ENCODE results near the gene MYO5C. TPM values are rescaled to one million over a fixed set of nuclear protein-coding genes. Genes with fewer than 3 reads are reported as not detected.

MYO5C gene
- total and polyA plus RNA-seq, 2 of the 8 experiments (the other 6 are each of a cell fraction or from before 2014, with no cell fraction given) = 8.2 to 26.7 TPM

DNA sequence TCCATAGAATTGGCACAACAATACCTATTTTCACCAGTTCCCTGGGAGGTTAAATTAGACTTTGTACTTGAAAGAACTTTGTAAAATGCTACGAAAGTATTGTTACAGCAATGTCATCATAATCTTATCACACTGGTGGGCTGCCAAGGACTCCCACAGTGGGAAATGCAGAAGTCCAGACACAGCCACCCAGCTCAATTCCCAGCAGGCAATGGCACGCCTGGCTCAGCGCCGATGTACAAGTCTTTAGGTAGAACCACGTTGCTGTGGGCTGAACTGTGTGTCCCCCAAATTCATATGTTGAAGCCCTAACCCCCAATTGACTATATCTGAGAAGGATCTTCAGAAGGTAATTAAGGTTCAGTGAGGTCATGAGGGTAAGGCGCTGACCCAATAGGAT is 12.3 kb downstream of the MYO5C start (continued):
- TF ChIP-seq, protein P1, sequence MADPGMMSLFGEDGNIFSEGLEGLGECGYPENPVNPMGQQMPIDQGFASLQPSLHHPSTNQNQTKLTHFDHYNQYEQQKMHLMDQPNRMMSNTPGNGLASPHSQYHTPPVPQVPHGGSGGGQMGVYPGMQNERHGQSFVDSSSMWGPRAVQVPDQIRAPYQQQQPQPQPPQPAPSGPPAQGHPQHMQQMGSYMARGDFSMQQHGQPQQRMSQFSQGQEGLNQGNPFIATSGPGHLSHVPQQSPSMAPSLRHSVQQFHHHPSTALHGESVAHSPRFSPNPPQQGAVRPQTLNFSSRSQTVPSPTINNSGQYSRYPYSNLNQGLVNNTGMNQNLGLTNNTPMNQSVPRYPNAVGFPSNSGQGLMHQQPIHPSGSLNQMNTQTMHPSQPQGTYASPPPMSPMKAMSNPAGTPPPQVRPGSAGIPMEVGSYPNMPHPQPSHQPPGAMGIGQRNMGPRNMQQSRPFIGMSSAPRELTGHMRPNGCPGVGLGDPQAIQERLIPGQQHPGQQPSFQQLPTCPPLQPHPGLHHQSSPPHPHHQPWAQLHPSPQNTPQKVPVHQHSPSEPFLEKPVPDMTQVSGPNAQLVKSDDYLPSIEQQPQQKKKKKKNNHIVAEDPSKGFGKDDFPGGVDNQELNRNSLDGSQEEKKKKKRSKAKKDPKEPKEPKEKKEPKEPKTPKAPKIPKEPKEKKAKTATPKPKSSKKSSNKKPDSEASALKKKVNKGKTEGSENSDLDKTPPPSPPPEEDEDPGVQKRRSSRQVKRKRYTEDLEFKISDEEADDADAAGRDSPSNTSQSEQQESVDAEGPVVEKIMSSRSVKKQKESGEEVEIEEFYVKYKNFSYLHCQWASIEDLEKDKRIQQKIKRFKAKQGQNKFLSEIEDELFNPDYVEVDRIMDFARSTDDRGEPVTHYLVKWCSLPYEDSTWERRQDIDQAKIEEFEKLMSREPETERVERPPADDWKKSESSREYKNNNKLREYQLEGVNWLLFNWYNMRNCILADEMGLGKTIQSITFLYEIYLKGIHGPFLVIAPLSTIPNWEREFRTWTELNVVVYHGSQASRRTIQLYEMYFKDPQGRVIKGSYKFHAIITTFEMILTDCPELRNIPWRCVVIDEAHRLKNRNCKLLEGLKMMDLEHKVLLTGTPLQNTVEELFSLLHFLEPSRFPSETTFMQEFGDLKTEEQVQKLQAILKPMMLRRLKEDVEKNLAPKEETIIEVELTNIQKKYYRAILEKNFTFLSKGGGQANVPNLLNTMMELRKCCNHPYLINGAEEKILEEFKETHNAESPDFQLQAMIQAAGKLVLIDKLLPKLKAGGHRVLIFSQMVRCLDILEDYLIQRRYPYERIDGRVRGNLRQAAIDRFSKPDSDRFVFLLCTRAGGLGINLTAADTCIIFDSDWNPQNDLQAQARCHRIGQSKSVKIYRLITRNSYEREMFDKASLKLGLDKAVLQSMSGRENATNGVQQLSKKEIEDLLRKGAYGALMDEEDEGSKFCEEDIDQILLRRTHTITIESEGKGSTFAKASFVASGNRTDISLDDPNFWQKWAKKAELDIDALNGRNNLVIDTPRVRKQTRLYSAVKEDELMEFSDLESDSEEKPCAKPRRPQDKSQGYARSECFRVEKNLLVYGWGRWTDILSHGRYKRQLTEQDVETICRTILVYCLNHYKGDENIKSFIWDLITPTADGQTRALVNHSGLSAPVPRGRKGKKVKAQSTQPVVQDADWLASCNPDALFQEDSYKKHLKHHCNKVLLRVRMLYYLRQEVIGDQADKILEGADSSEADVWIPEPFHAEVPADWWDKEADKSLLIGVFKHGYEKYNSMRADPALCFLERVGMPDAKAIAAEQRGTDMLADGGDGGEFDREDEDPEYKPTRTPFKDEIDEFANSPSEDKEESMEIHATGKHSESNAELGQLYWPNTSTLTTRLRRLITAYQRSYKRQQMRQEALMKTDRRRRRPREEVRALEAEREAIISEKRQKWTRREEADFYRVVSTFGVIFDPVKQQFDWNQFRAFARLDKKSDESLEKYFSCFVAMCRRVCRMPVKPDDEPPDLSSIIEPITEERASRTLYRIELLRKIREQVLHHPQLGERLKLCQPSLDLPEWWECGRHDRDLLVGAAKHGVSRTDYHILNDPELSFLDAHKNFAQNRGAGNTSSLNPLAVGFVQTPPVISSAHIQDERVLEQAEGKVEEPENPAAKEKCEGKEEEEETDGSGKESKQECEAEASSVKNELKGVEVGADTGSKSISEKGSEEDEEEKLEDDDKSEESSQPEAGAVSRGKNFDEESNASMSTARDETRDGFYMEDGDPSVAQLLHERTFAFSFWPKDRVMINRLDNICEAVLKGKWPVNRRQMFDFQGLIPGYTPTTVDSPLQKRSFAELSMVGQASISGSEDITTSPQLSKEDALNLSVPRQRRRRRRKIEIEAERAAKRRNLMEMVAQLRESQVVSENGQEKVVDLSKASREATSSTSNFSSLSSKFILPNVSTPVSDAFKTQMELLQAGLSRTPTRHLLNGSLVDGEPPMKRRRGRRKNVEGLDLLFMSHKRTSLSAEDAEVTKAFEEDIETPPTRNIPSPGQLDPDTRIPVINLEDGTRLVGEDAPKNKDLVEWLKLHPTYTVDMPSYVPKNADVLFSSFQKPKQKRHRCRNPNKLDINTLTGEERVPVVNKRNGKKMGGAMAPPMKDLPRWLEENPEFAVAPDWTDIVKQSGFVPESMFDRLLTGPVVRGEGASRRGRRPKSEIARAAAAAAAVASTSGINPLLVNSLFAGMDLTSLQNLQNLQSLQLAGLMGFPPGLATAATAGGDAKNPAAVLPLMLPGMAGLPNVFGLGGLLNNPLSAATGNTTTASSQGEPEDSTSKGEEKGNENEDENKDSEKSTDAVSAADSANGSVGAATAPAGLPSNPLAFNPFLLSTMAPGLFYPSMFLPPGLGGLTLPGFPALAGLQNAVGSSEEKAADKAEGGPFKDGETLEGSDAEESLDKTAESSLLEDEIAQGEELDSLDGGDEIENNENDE (IDR thresholded peaks at IDR 0.05; ENCODE audit: insufficient replicate concordance, low read length) = no peak
- TF ChIP-seq SIN3A (conservative IDR thresholded peaks at IDR 0.05 in 1 of 2, IDR thresholded peaks at IDR 0.05 in 1 of 2; ENCODE audit: low read depth in 1 of 2, low read length in 2 of 2) (no peak), CHD1 (IDR thresholded peaks at IDR 0.05; ENCODE audit: low read depth, low read length) (no peak), SUZ12 (IDR thresholded peaks at IDR 0.05; ENCODE audit: low read length) (no peak), CHD2 (IDR thresholded peaks at IDR 0.05; ENCODE audit: low read length) (no peak), ZNF274 (IDR thresholded peaks at IDR 0.05; ENCODE audit: borderline replicate concordance, extremely low read depth, low read length) (no peak), BCL11A (IDR thresholded peaks at IDR 0.05; ENCODE audit: low read depth in 2 of 2, low read length in 2 of 2) (no peak), EP300 (IDR thresholded peaks at IDR 0.05; ENCODE audit: borderline replicate concordance in 1 of 2, low read depth in 2 of 2, low read length in 2 of 2) (no peak)
- TF ChIP-seq, protein P2, sequence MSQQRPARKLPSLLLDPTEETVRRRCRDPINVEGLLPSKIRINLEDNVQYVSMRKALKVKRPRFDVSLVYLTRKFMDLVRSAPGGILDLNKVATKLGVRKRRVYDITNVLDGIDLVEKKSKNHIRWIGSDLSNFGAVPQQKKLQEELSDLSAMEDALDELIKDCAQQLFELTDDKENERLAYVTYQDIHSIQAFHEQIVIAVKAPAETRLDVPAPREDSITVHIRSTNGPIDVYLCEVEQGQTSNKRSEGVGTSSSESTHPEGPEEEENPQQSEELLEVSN (IDR thresholded peaks at IDR 0.05) = no peak

Data from H1 (cell line).